SU-DHL-6 (cell line): ENCODE measurements around the gene NUDT8.

Experiments used
- H2AFZ ChIP-seq: fragments of 200-600 bp; sonication (generic); 2 replicates; pipeline ENCODE4 v1.6.1; 2014; ENCODE audit warnings: low read depth, mild to moderate bottlenecking, moderate library complexity, mixed read lengths, antibody characterized with exemption, low read length; ENCODE audit not compliant: severe bottlenecking
- H3F3A ChIP-seq: fragments of 200-600 bp; shearing (Covaris generic); 2 replicates; pipeline ENCODE4 v1.6.0; 2016; ENCODE audit warnings: antibody characterized with exemption, mild to moderate bottlenecking; ENCODE audit not compliant: insufficient read depth
- H3K27ac ChIP-seq: fragments of 200-600 bp; sonication (generic); 2 replicates; pipeline ENCODE4 v1.5.1; 2016; ENCODE audit warnings: low read depth, mild to moderate bottlenecking, low read length, moderate library complexity, mixed read lengths
- H3K27me3 ChIP-seq: fragments of 200-600 bp; sonication (generic), shearing (Covaris generic); 2 replicates; pipeline ENCODE4 v1.6.0; 2014; ENCODE audit warnings: mild to moderate bottlenecking, low read length
- H3K36me3 ChIP-seq: fragments of 200-600 bp; sonication (generic); 2 replicates; pipeline ENCODE4 v1.6.1; 2014; ENCODE audit warnings: mild to moderate bottlenecking, low read length, mixed read lengths
- H3K4me2 ChIP-seq: fragments of 300-600, 200-600 bp; shearing (Covaris generic), sonication (generic); 2 replicates; pipeline ENCODE4 v1.6.0; 2014; ENCODE audit warnings: low read length, low read depth, mild to moderate bottlenecking; ENCODE audit not compliant: poor library complexity, severe bottlenecking
- H3K4me3 ChIP-seq: fragments of 200-600 bp; sonication (generic); 2 replicates; pipeline ENCODE4 v1.5.1; 2014; ENCODE audit warnings: antibody characterized with exemption, low read length, mild to moderate bottlenecking, mixed read lengths; ENCODE audit not compliant: insufficient read depth, poor library complexity, severe bottlenecking
- H3K79me2 ChIP-seq: fragments of 200-600 bp; sonication (generic); 2 replicates; pipeline ENCODE4 v1.6.1; 2014; ENCODE audit warnings: mild to moderate bottlenecking, low read length, moderate library complexity; ENCODE audit not compliant: insufficient read depth
- H3K9ac ChIP-seq: fragments of 200-600 bp; sonication (generic); 2 replicates; pipeline ENCODE4 v1.7.0; 2014; ENCODE audit warnings: mild to moderate bottlenecking, low read length
- H3K9me2 ChIP-seq: fragments of 200-600 bp; sonication (generic); replicated peaks from 2 replicates; pipeline ENCODE4 v1.6.1; 2014; ENCODE audit warnings: low read length; ENCODE audit not compliant: insufficient read depth
- H3K9me3 ChIP-seq: fragments of 200-600 bp; sonication (generic); 2 replicates; pipeline ENCODE4 v1.6.1; 2014; ENCODE audit warnings: low read length, mixed read lengths; ENCODE audit not compliant: insufficient read depth
- H4K20me1 ChIP-seq: fragments of 200-600 bp; sonication (generic); 2 replicates; pipeline ENCODE4 v1.6.1; 2014; ENCODE audit warnings: low read depth, mild to moderate bottlenecking, antibody characterized with exemption, low read length, moderate library complexity, mixed read lengths
- EZH2phosphoT487 ChIP-seq: fragments of 200-600 bp; sonication (generic), shearing (Covaris generic); conservative IDR thresholded peaks from 2 replicates; pipeline ENCODE4 v1.6.1; 2018; ENCODE audit warnings: mild to moderate bottlenecking, antibody characterized with exemption, low read length, moderate library complexity, mixed read lengths
- TF ChIP-seq, protein P1 (sequence below): fragments of 200-600 bp; sonication (generic); IDR thresholded peaks from one replicate; pipeline ENCODE4 v1.5.1; 2017; ENCODE audit warnings: antibody characterized with exemption, mild to moderate bottlenecking, low read length, moderate library complexity; ENCODE audit not compliant: insufficient read depth, poor library complexity, severe bottlenecking

The NUDT8 gene

DNA sequence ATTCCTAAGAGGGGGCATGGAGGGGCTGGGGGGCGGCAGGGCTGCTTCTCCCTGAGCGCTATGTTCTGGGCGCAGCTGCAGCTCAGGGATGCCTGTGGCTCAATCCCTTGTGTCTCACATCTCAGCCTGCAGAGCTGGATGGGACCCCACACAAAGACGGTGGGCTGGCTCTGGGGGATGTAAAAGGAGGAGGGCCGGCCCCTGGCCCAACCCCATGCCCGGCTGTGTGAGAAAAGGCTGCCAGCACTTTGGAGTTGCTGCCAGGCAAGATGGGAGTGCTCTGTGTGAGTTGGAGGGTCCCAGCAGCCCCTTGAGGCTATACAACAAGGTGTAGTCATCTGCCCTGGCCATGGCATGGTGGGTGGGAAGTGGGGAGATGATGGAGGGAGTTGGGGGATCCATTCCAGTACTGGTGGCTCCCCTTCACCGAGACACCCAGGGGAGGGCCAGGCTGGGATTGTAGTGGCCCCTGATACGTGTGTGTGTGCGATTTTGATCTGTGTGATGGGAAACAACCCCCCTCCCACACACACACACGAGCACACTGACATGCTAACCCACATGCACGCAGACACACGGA, 11.1 kb upstream of the NUDT8 start:
- Histone ChIP-seq H3K4me3 (no peak overlapping the region), H3K4me2 (no peak overlapping the region), H3K9me3 (peaks cover 4% of the 10 kb centered on the region; the same call in 1 of the 2 replicates), H3K9me2 (no peaks in the 10 kb centered on the region), H2AFZ (no peak overlapping the region), H3K9ac (no peak overlapping the region), H4K20me1 (no peaks in the 10 kb centered on the region), H3K27me3 (no peaks in the 10 kb centered on the region), H3K79me2 (no peaks in the 10 kb centered on the region), H3K27ac (no peak overlapping the region), H3F3A (0 out of 2 replicates have a peak, but pooled peaks cover 2% of the 10 kb centered on the region), H3K36me3 (no peaks in the 10 kb centered on the region)
- TF ChIP-seq, protein P1, sequence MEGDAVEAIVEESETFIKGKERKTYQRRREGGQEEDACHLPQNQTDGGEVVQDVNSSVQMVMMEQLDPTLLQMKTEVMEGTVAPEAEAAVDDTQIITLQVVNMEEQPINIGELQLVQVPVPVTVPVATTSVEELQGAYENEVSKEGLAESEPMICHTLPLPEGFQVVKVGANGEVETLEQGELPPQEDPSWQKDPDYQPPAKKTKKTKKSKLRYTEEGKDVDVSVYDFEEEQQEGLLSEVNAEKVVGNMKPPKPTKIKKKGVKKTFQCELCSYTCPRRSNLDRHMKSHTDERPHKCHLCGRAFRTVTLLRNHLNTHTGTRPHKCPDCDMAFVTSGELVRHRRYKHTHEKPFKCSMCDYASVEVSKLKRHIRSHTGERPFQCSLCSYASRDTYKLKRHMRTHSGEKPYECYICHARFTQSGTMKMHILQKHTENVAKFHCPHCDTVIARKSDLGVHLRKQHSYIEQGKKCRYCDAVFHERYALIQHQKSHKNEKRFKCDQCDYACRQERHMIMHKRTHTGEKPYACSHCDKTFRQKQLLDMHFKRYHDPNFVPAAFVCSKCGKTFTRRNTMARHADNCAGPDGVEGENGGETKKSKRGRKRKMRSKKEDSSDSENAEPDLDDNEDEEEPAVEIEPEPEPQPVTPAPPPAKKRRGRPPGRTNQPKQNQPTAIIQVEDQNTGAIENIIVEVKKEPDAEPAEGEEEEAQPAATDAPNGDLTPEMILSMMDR = no peak
- TF ChIP-seq EZH2phosphoT487 = no peak

DNA sequence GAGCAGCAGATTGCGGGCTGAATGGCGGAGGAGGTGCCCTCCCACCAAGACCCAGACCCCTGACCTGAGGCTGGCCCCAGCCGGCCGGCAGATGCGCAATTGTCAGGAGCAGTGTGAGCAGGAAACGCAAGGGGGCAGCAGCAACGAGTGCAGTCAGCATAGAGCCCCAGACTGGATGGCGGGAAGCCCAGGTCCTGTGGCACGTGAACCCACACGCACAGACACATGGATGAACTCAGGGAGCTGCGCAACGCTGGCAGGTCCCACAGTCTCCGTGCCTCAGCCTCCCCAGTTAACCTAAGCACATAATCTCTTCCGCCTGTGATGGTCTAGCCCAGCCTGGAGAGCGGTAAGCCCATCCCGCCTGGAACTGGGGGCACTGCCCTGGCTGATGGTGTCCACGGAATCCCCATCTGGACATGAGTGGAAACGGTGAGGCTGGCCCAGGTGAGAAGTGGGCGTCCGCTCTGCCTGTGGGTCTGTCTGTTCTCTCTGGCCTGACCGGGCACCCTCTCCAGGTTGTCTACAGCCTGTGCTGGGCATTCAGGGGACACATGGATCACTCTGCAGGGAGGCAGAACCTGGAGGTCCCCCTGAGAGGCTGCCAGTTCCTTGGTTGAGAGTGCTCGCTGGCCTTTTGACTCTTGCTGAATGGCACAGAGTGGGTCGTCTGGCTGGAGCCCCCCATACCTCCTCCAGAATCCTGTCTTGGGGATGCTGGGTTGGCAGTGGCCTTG, 10.5 kb upstream of the NUDT8 start:
- Histone ChIP-seq H3K9ac (no peak overlapping the region), H4K20me1 (no peaks in the 10 kb centered on the region), H3K4me3 (no peak overlapping the region), H3K4me2 (no peak overlapping the region), H3K9me3 (peaks cover 4% of the 10 kb centered on the region; the same call in 1 of the 2 replicates), H3F3A (0 out of 2 replicates have a peak, but pooled peaks cover 2% of the 10 kb centered on the region), H3K79me2 (no peaks in the 10 kb centered on the region), H3K36me3 (no peaks in the 10 kb centered on the region), H3K9me2 (no peaks in the 10 kb centered on the region), H3K27ac (no peak overlapping the region), H2AFZ (no peak overlapping the region), H3K27me3 (no peaks in the 10 kb centered on the region)
- TF ChIP-seq, protein P1 = peak; percentile 66
- no peak for TF ChIP-seq EZH2phosphoT487

DNA sequence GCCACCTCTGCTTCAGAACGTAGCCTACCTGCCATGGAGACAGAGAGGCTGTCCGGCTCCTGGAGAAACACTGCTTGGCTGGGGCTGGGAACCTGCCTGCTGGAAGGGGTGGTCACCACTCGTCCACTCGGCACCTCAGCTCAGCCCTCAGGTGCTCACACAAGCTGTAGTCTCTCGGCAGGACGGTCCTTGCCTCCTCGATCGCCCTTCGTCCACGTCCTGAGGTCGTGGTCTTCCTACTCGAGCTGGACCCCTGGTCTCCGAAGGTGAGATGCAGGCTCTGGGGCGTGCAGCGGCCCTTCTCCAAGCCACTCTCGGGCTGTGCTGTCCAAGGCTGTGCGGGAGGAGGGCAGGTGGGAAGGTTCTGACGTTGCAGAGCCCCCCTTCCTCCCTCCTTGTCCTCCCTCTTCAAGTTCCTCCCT, 9.7 kb upstream of the NUDT8 start, which contains the start of gene TBX10:
TBX10 (minus strand) TSS at position 326 of the 422 bp plus-strand sequence; CDS start at position 35, 291 bp downstream.
- Histone ChIP-seq H3K4me3 (no peak within 1 kb of the TSS), H3K79me2 (no peaks in the 10 kb centered on the region), H3K27me3 (no peaks in the 10 kb centered on the region), H2AFZ (no peak within 1 kb of the TSS), H3K36me3 (no peaks in the 10 kb centered on the region), H3K9me2 (no peaks in the 10 kb centered on the region), H3K4me2 (no peak within 1 kb of the TSS), H3K9ac (no peak within 1 kb of the TSS), H4K20me1 (no peaks in the 10 kb centered on the region), H3F3A (0 out of 2 replicates have a peak, but pooled peaks cover 2% of the 10 kb centered on the region), H3K9me3 (peaks cover 4% of the 10 kb centered on the region; the same call in 1 of the 2 replicates), H3K27ac (no peak within 1 kb of the TSS)
- TF ChIP-seq, protein P1 = no peak
- TF ChIP-seq EZH2phosphoT487 = no peak
